HG03066 (cell line): ENCODE data around the gene HAPLN2.

ENCODE experiments used
- ATAC-seq: cut with Tn5 transposase; IDR thresholded peaks from one replicate; pipeline ENCODE4 v1.9.1; 2021; ENCODE audit warnings: low read depth; ENCODE audit not compliant: unreplicated experiment

Gene HAPLN2

GRCh38 chr1:156643049-156643777 lies 24.0 kb downstream of the HAPLN2 start:
- no peak for ATAC-seq

GRCh38 chr1:156643778-156644092 lies 24.5 kb downstream of the HAPLN2 start:
- ATAC-seq = peak; percentile 70

- ATAC-seq = no peak
Measured at GRCh38 chr1:156644146-156644545, 24.9 kb downstream of the HAPLN2 start.

GRCh38 chr1:156644640-156645039 lies 25.4 kb downstream of the HAPLN2 start:
- ATAC-seq = no peak

GRCh38 chr1:156645056-156645455 lies 25.8 kb downstream of the HAPLN2 start:
- no peak for ATAC-seq

- ATAC-seq = no peak
Measured at GRCh38 chr1:156645666-156646065, 26.5 kb downstream of the HAPLN2 start.

- no peak for ATAC-seq
Measured at GRCh38 chr1:156646738-156647211, 27.6 kb downstream of the HAPLN2 start.

- no peak for ATAC-seq
Measured at GRCh38 chr1:156647351-156647750, 28.1 kb downstream of the HAPLN2 start.

GRCh38 chr1:156648496-156648895 lies 29.3 kb downstream of the HAPLN2 start:
- no peak for ATAC-seq

- ATAC-seq = no peak
Measured at GRCh38 chr1:156648951-156649350, 29.7 kb downstream of the HAPLN2 start.

GRCh38 chr1:156652131-156652991 lies 33.1 kb downstream of the HAPLN2 start:
- no peak for ATAC-seq

GRCh38 chr1:156652992-156653355 lies 33.8 kb downstream of the HAPLN2 start:
- ATAC-seq = no peak

- no peak for ATAC-seq
Measured at GRCh38 chr1:156654700-156655099, 35.5 kb downstream of the HAPLN2 start.

- ATAC-seq = no peak
Measured at GRCh38 chr1:156655151-156655903, 36.1 kb downstream of the HAPLN2 start.

- ATAC-seq = no peak
Measured at GRCh38 chr1:156655904-156656516, 36.8 kb downstream of the HAPLN2 start.

GRCh38 chr1:156656806-156657740 lies 37.9 kb downstream of the HAPLN2 start:
- no peak for ATAC-seq

GRCh38 chr1:156657741-156658319 lies 38.6 kb downstream of the HAPLN2 start:
- ATAC-seq = no peak

GRCh38 chr1:156658496-156658895 lies 39.3 kb downstream of the HAPLN2 start:
- ATAC-seq = no peak

GRCh38 chr1:156658945-156659574 lies 39.8 kb downstream of the HAPLN2 start:
- ATAC-seq = no peak
